Mammary epithelial cell (primary cell): ENCODE measurements around the gene TDP1.

Source experiments
- EZH2 ChIP-seq: IDR thresholded peaks from 2 replicates; pipeline ENCODE4 v1.6.1; 2012; ENCODE audit warnings: low read length, inconsistent platforms, borderline replicate concordance
- TF ChIP-seq, protein P1 (sequence below), 2 donors: IDR thresholded peaks in 1 of 2; conservative IDR thresholded peaks in 1 of 2; 2 replicates each; pipeline ENCODE4 v1.5.1; 2011 to 2012; ENCODE audit warnings: inconsistent platforms in 2 of 2, low read length in 2 of 2, mild to moderate bottlenecking in 2 of 2, control low read depth in 1 of 2, low read depth in 1 of 2; ENCODE audit not compliant: insufficient read depth in 1 of 2; ENCODE audit errors: extremely low read depth in 1 of 2

DNA sequence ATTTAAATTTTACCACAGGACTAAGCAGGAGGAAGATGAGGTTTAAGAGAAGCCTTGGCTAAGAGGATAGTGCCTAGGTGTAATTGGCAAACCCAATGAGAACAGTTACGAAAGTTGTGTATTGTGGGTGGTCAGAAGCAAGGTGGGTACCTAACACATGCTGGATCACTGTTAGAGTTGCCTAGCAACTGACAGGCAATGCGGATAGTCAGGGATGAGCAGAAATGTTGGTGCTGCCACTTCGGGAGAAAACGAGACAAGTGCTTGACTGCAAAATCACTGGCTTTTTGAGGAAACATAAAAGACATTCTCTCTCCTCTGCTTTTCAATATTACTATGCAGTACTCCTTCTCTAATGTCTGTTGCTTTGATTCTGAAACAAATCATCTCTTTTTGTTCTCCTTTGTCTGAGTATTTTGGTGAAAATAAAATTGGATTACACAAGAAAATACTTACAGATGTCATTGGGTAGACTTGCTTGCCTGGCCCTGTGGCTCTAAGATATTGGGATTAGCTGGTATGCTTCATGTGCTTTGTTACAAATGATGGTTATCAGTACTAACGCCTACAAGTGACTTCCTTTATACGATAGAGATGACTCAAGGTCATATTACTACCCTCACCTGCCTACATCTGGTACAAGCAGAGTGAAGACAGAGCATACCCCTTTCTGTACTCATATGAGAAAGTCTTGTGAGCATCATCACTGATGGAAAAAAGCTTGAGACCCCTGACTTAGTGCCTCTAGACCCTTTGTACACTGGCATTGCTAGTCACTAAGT is 48.0 kb downstream of the TDP1 start:
- TF ChIP-seq EZH2: no peak
- TF ChIP-seq, protein P1, sequence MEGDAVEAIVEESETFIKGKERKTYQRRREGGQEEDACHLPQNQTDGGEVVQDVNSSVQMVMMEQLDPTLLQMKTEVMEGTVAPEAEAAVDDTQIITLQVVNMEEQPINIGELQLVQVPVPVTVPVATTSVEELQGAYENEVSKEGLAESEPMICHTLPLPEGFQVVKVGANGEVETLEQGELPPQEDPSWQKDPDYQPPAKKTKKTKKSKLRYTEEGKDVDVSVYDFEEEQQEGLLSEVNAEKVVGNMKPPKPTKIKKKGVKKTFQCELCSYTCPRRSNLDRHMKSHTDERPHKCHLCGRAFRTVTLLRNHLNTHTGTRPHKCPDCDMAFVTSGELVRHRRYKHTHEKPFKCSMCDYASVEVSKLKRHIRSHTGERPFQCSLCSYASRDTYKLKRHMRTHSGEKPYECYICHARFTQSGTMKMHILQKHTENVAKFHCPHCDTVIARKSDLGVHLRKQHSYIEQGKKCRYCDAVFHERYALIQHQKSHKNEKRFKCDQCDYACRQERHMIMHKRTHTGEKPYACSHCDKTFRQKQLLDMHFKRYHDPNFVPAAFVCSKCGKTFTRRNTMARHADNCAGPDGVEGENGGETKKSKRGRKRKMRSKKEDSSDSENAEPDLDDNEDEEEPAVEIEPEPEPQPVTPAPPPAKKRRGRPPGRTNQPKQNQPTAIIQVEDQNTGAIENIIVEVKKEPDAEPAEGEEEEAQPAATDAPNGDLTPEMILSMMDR (conservative IDR thresholded peaks at IDR 0.05 in 1 of 2, IDR thresholded peaks at IDR 0.05 in 1 of 2; ENCODE audit: extremely low read depth in 1 of 2, insufficient read depth in 1 of 2, low read depth in 1 of 2, low read length in 2 of 2): no peak
